Stimulated activated CD8-positive, alpha-beta memory T cell treated with anti-CD3 and anti-CD28 coated beads, Interleukin-12 subunit alpha, Interleukin-12 subunit beta, amount 100 ng/mL, for 24 hours (primary cell): Measurements from ENCODE around the gene POMT2.

Experiments used
- DNase-seq: peaks from one replicate; pipeline ENCODE4 v3.0.0-alpha.2; 2020; ENCODE audit errors: extremely low read depth

POMT2 gene

GRCh38 chr14:77267937-77268699 lies 52.6 kb downstream of the POMT2 start:
- DNase-seq = no peak

- no peak for DNase-seq
Observed at GRCh38 chr14:77266336-77266735, 54.3 kb downstream of the POMT2 start.

- DNase-seq = no peak
Observed at GRCh38 chr14:77265561-77266335, 54.9 kb downstream of the POMT2 start.

- DNase-seq = no peak
Observed at GRCh38 chr14:77265187-77265515, 55.5 kb downstream of the POMT2 start.

GRCh38 chr14:77264466-77265186 lies 56.1 kb downstream of the POMT2 start:
- no peak for DNase-seq

- no peak for DNase-seq
Observed at GRCh38 chr14:77260631-77261030, 60.1 kb downstream of the POMT2 start.

GRCh38 chr14:77260199-77260598 lies 60.5 kb downstream of the POMT2 start:
- no peak for DNase-seq

- DNase-seq = no peak
Observed at GRCh38 chr14:77259025-77259715, 61.5 kb downstream of the POMT2 start.

GRCh38 chr14:77258566-77258965 lies 62.1 kb downstream of the POMT2 start:
- no peak for DNase-seq

GRCh38 chr14:77257700-77258099 lies 63.0 kb downstream of the POMT2 start:
- DNase-seq = no peak

GRCh38 chr14:77256694-77257093 lies 64.0 kb downstream of the POMT2 start:
- no peak for DNase-seq

- DNase-seq = no peak
Observed at GRCh38 chr14:77253333-77254190, 67.1 kb downstream of the POMT2 start.

- DNase-seq = no peak
Observed at GRCh38 chr14:77251870-77252269, 68.8 kb downstream of the POMT2 start.

- no peak for DNase-seq
Observed at GRCh38 chr14:77250927-77251326, 69.8 kb downstream of the POMT2 start.

GRCh38 chr14:77249286-77249685 lies 71.4 kb downstream of the POMT2 start:
- no peak for DNase-seq

- DNase-seq = no peak
Observed at GRCh38 chr14:77248666-77249065, 72.0 kb downstream of the POMT2 start.

GRCh38 chr14:77246784-77247183 lies 73.9 kb downstream of the POMT2 start:
- DNase-seq = no peak

GRCh38 chr14:77245820-77246219 lies 74.9 kb downstream of the POMT2 start:
- no peak for DNase-seq

GRCh38 chr14:77243853-77244252 lies 76.8 kb downstream of the POMT2 start:
- DNase-seq = no peak

- DNase-seq = no peak
Observed at GRCh38 chr14:77242752-77243151, 77.9 kb downstream of the POMT2 start.

GRCh38 chr14:77241955-77242354 lies 78.7 kb downstream of the POMT2 start:
- no peak for DNase-seq
